ENCODE data around the gene SPARCL1.
"Not testable (repeated sequence)": the region's sequence is repeated elsewhere in the genome, so short reads cannot be mapped to it uniquely, and the experiment has no call there.

The SPARCL1 gene

DNA sequence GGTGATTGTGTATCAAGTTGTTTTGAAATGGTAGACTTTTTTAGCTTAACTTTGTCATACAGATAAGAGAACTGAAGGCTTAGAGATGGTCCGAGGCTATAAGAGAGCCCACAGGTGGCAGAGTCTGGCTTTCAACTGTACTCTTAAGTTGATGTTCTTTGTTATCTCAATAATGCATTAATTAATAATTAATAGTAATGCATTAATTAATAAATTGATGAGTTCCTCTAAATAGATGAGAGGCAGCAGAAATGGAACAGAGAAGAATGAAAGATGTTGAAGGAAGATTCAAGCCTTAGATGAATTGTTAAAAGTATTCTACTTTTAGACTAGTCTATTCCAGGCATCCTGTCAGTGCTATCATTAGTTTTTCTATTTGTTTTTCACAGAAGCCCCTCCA lies 84.4 kb downstream of the SPARCL1 start:
- Histone ChIP-seq H3K36me3 (ENCODE audit: insufficient read depth, low read length) (peaks cover 51% of the 10 kb centered on the region), H3K4me1 (ENCODE audit: insufficient read depth, low read length) (no peaks in the 10 kb centered on the region), H3K4me3 (ENCODE audit: low read length) (no peak overlapping the region)

DNA sequence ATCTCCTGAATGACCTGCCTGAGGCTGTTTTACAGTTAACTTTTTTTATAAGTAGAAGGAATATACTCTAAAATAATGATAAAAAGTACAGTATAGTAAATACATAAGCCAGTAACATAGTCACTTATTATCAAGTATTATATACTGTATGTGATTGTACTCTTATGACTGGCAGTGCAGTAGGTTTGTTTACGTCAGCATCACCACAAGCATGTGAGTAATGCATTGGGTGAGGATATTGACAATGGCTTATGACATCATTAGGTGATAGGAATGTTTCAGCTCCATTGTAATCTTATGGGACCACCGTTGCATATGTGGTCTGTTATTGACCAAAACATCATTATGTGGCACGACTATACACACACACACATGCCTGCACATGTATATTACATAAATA lies 86.3 kb downstream of the SPARCL1 start:
- peaks cover 60% of the 10 kb centered on the region for H3K36me3 ChIP-seq (ENCODE audit: insufficient read depth, low read length)
- H3K9me3 ChIP-seq (ENCODE audit: low read length): no peaks in the 10 kb centered on the region
- H3K4me3 ChIP-seq (ENCODE audit: low read length): no peak overlapping the region
- no peaks in the 10 kb centered on the region for H3K27me3 ChIP-seq (ENCODE audit: insufficient read depth, low read length)
- H3K4me1 ChIP-seq (ENCODE audit: insufficient read depth, low read length): no peaks in the 10 kb centered on the region
- no peak overlapping the region for H2AFZ ChIP-seq (ENCODE audit: low read depth, low read length)

More for the DNA sequence above, 84.4 kb downstream of the SPARCL1 start:
- H3K9me3 ChIP-seq (ENCODE audit: low read length): no peaks in the 10 kb centered on the region
- no peak overlapping the region for H2AFZ ChIP-seq (ENCODE audit: low read depth, low read length)
- no peaks in the 10 kb centered on the region for H3K27me3 ChIP-seq (ENCODE audit: insufficient read depth, low read length)

DNA sequence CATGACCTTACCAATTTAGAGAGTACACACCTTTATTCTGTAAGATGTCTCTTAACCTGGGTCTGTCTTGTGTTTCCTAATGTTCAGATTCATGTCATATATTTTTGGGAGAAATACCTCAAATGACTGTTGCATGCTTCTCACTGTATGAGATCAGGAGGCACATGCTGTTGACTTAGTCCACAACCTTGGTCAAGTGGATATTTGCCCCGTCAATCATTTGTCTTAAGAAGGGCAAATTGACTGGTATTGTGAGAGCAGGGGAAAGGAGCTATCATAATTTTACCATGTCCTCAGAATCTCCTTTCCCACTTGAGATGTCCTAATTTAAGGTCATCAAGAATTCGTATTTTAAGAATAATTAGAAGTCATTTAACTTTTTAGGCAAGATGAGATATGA lies 95.8 kb downstream of the SPARCL1 start:
- Histone ChIP-seq H3K4me1 (ENCODE audit: insufficient read depth, low read length) (no peaks in the 10 kb centered on the region), H3K9me3 (ENCODE audit: low read length) (peaks cover 4% of the 10 kb centered on the region), H2AFZ (ENCODE audit: low read depth, low read length) (no peak overlapping the region)

DNA sequence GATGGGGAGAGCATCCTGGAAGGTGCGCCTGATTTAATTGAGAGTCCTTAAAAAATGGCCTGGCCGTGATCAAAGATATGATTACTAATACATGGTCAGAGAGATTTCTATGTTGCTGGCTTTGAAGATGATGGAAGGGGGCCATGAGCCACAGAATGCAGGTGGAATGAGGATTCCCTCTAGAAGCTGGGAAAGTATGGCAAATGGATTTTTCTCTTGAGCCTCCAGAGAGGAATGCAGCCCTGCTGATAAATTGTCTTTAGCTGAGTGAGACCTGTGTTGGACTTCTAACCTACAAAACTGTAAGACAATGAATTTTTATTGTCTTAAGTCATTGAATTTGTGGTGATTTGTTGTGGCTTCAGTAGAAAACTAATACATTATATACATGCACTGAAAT lies 99.1 kb downstream of the SPARCL1 start:
- Histone ChIP-seq H3K4me1 (ENCODE audit: insufficient read depth, low read length) (no peaks in the 10 kb centered on the region), H2AFZ (ENCODE audit: low read depth, low read length) (no peak overlapping the region), H3K36me3 (ENCODE audit: insufficient read depth, low read length) (peaks cover 2% of the 10 kb centered on the region), H3K27me3 (ENCODE audit: insufficient read depth, low read length) (no peaks in the 10 kb centered on the region), H3K4me3 (ENCODE audit: low read length) (no peak overlapping the region), H3K9me3 (ENCODE audit: low read length) (no peaks in the 10 kb centered on the region)

More for the DNA sequence above, 95.8 kb downstream of the SPARCL1 start:
- H3K4me3 ChIP-seq (ENCODE audit: low read length): no peak overlapping the region
- H3K36me3 ChIP-seq (ENCODE audit: insufficient read depth, low read length): peaks cover 11% of the 10 kb centered on the region
- no peaks in the 10 kb centered on the region for H3K27me3 ChIP-seq (ENCODE audit: insufficient read depth, low read length)

DNA sequence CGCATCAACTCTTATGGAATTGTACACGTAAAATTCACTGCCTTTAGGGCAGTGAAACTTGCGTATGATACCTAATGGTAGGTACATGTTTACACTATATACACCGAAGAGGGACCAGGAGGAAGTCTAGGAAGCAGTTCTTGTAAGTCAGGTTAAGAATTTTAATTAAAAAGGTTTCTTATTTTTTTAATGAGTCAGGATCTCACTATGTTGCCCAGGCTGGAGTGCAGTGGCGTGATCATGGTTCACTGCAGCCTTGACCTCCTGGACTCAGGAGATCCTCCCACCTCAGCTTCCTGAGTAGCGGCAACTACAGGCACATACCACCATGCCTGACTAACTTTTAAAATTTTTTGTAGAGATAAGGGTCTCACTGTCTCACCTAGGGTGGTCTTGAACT lies 100.2 kb downstream of the SPARCL1 start:
- Histone ChIP-seq H3K27me3 (ENCODE audit: insufficient read depth, low read length) (no peaks in the 10 kb centered on the region), H3K4me3 (ENCODE audit: low read length) (no peak overlapping the region), H2AFZ (ENCODE audit: low read depth, low read length) (no peak overlapping the region), H3K9me3 (ENCODE audit: low read length) (no peaks in the 10 kb centered on the region), H3K36me3 (ENCODE audit: insufficient read depth, low read length) (no peaks in the 10 kb centered on the region), H3K4me1 (ENCODE audit: insufficient read depth, low read length) (peaks cover under 1% of the 10 kb centered on the region)

DNA sequence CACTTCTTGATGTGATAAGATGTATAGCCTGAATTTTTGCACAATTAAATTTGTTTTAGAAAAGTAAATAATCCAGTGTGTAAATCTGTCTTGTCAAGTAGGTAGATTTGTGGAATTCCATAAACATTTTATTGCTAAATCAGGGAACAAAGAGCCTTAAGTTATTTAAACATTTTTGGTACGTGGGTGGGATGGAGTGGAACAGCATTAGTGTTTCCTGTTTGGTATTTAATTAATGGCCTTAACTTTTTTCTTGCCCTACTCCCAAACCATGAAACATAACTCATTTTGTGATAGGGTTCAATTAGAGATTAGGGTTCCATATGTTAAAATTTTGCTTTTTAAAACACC lies 101.7 kb downstream of the SPARCL1 start:
- Histone ChIP-seq H2AFZ (ENCODE audit: low read depth, low read length) (no peak overlapping the region), H3K27me3 (ENCODE audit: insufficient read depth, low read length) (no peaks in the 10 kb centered on the region), H3K36me3 (ENCODE audit: insufficient read depth, low read length) (no peaks in the 10 kb centered on the region), H3K4me1 (ENCODE audit: insufficient read depth, low read length) (peaks cover 5% of the 10 kb centered on the region), H3K9me3 (ENCODE audit: low read length) (no peaks in the 10 kb centered on the region), H3K4me3 (ENCODE audit: low read length) (no peak overlapping the region)

DNA sequence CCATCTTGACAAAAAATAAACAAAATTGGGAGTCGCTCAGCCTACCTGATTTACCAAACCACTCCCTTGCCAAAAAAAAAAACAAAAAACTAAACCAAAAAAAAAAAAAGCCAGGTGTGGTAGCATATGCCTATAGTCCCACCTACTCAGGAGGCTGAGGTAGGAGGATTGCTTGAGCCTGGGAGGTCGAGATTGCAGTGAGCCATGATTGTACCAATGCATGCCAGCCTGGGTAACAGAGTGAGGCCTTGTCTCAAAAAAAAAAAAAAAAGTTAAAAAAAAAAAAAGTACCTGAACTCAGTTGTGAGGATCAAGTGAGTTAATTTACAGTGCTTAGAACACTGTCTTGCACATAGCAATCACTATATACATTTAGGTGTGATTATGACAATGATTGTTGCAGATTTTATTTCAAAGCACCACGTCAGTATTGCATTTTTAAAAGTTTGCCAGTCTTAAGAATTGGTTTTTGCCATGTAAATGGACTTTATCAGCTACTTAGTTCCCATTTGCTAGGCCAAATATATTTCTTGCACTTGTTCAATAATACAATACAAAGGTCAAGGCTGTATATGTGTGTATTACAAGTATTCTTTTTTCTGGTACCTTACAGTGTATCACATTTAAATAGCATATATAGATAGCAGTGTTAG lies 102.2 kb downstream of the SPARCL1 start:
- no peaks in the 10 kb centered on the region for H3K36me3 ChIP-seq (ENCODE audit: insufficient read depth, low read length)
- no peaks in the 10 kb centered on the region for H3K27me3 ChIP-seq (ENCODE audit: insufficient read depth, low read length)
- H3K4me1 ChIP-seq (ENCODE audit: insufficient read depth, low read length): peaks cover 6% of the 10 kb centered on the region
- no peaks in the 10 kb centered on the region for H3K9me3 ChIP-seq (ENCODE audit: low read length)
- no peak overlapping the region for H3K4me3 ChIP-seq (ENCODE audit: low read length)
- no peak overlapping the region for H2AFZ ChIP-seq (ENCODE audit: low read depth, low read length)

DNA sequence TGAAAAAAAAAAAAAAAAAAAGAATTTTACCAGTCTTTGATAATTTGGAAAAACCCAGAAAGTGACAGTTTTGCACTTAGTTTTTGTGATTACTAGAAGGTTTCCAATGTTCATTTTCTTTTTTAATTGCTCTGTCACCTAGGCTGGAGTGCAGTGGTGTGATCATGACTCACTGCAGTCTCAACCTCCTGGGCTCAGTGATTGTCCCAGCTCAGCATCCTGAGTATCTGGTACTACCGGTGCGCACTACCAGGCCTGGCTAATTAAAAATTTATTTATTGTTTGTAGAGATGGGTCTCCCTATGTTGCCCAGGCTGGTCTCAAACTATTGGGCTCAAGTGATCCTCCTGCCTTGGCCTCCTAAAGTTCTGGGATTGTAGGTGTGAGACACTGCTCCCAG lies 103.5 kb downstream of the SPARCL1 start:
- peaks cover 13% of the 10 kb centered on the region for H3K4me1 ChIP-seq (ENCODE audit: insufficient read depth, low read length)
- H3K36me3 ChIP-seq (ENCODE audit: insufficient read depth, low read length): no peaks in the 10 kb centered on the region
- no peaks in the 10 kb centered on the region for H3K9me3 ChIP-seq (ENCODE audit: low read length)
- H2AFZ ChIP-seq (ENCODE audit: low read depth, low read length): no peak overlapping the region
- no peaks in the 10 kb centered on the region for H3K27me3 ChIP-seq (ENCODE audit: insufficient read depth, low read length)
- no peak overlapping the region for H3K4me3 ChIP-seq (ENCODE audit: low read length)

DNA sequence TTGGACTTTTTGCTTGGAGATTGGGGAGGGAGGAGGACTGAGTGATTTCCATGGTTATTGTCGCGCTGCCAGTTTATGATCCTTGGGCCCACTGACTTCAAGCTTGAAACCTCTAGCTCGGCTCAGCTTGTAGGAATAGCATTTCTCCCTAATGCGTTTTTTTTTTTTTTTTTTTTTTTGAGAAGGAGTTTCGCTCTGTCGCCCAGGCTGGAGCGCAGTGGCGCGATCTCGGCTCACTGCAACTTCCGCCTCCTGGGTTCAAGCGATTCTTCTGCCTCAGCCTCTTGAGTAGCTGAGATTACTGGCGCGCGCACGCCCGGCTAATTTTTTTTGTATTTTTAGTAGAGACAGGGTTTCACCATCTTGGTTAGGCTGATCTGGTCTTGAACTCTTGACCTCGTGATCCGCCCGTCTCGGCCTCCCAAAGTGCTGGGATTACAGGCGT lies 105.1 kb downstream of the SPARCL1 start:
- H3K27me3 ChIP-seq (ENCODE audit: insufficient read depth, low read length); H2AFZ ChIP-seq (ENCODE audit: low read depth, low read length); H3K9me3 ChIP-seq (ENCODE audit: low read length); H3K36me3 ChIP-seq (ENCODE audit: insufficient read depth, low read length): not testable (repeated sequence)
- Histone ChIP-seq H3K4me3 (ENCODE audit: low read length) (peak overlapping the region; percentile 96), H3K4me1 (ENCODE audit: insufficient read depth, low read length) (peaks cover 13% of the 10 kb centered on the region)
